Measurements from ENCODE around the gene MEP1B.

- no peak for TF ChIP-seq ZBTB8A (tag by site-specific recombination; IDR thresholded peaks at IDR 0.05)
- TF ChIP-seq TCF7L2 (IDR thresholded peaks at IDR 0.05; ENCODE audit: borderline replicate concordance, low read depth, low read length), result no peak
- no peak for TF ChIP-seq ZNF362 (tag by site-specific recombination; IDR thresholded peaks at IDR 0.05)
- no peak for TF ChIP-seq ZNF580 (tag by site-specific recombination; IDR thresholded peaks at IDR 0.05)
- no peak for TF ChIP-seq ZBTB7A (tag by site-specific recombination; IDR thresholded peaks at IDR 0.05; ENCODE audit: low read depth)
- no peak for TF ChIP-seq CTCF (tag by site-specific recombination; IDR thresholded peaks at IDR 0.05)
- no peak for TF ChIP-seq ZNF223 (tag by site-specific recombination; IDR thresholded peaks at IDR 0.05)
- no peak for TF ChIP-seq MEIS1 (CRISPR knock-in tag; IDR thresholded peaks at IDR 0.05; ENCODE audit: borderline replicate concordance)
- no peak for TF ChIP-seq ZBTB10 (tag by site-specific recombination; IDR thresholded peaks at IDR 0.05)
- no peak for TF ChIP-seq ZNF155 (tag by site-specific recombination; IDR thresholded peaks at IDR 0.05)
- TF ChIP-seq ZNF274 (IDR thresholded peaks at IDR 0.05; ENCODE audit: low read length), result no peak
- TF ChIP-seq ZNF274 (tag by site-specific recombination; IDR thresholded peaks at IDR 0.05; ENCODE audit: borderline replicate concordance), result no peak
Observed at GRCh38 chr18:32219431-32220018, 29.7 kb downstream of the MEP1B start.

All from HEK293 (cell line).